GM10266 (cell line): ENCODE data around the gene SLC25A42.
"Not testable (repeated sequence)": the region's sequence is repeated elsewhere in the genome, so short reads cannot be mapped to it uniquely, and the experiment has no call there.

ENCODE experiments used
- DNase-seq: peaks from one replicate; pipeline ENCODE4 v3.0.0; 2012; ENCODE audit errors: extremely low spot score
- CTCF ChIP-seq: IDR thresholded peaks from 2 replicates; pipeline ENCODE4 v1.5.1; 2012; ENCODE audit warnings: mild to moderate bottlenecking, low read depth; ENCODE audit not compliant: control insufficient read depth, insufficient read depth; ENCODE audit errors: missing control alignments

Gene SLC25A42

GRCh38 chr19:19132912-19133311, 69.1 kb downstream of the SLC25A42 start:
- DNase-seq: no peak
- no peak for TF ChIP-seq CTCF

GRCh38 chr19:19133985-19134384, 70.2 kb downstream of the SLC25A42 start:
- TF ChIP-seq CTCF: no peak
- DNase-seq: no peak

- no peak for TF ChIP-seq CTCF
- DNase-seq: no peak
These were observed 70.9 kb downstream of the SLC25A42 start for GRCh38 chr19:19134687-19135158.

GRCh38 chr19:19135713-19136112, 71.9 kb downstream of the SLC25A42 start:
- DNase-seq: not testable (repeated sequence)

- DNase-seq: no peak
- TF ChIP-seq CTCF: no peak
These were observed 73.8 kb downstream of the SLC25A42 start for GRCh38 chr19:19137556-19138108.

- TF ChIP-seq CTCF: no peak
- peak; percentile 100 for DNase-seq
These were observed 74.6 kb downstream of the SLC25A42 start, which contains the start of gene TMEM161A for GRCh38 chr19:19138109-19138981. Gene TMEM161A, minus strand, starts transcription at chr19:19138478. Its CDS starts 50 bp downstream, at chr19:19138428.

- TF ChIP-seq CTCF: peak; percentile 6
- DNase-seq: no peak
These were observed 76.1 kb downstream of the SLC25A42 start for GRCh38 chr19:19139876-19140229.
